ENCODE results near the gene DCUN1D3.

The DCUN1D3 gene

GRCh38 chr16:20860361-20860760 lies 39.8 kb downstream of the DCUN1D3 start:
- CTCF ChIA-PET = no interaction called here
- no peaks in the 10 kb centered on the region for H3K27me3 ChIP-seq (replicated peaks in 2 of 5; ENCODE audit: control insufficient read depth in 4 of 5, insufficient read depth in 5 of 5, low read length in 4 of 5)
- 92% methylated on average over 1 of the region's 4 CpGs for WGBS (ENCODE audit: insufficient coverage)

GRCh38 chr16:20859699-20860098 lies 40.5 kb downstream of the DCUN1D3 start:
- no peaks in the 10 kb centered on the region for H3K27me3 ChIP-seq (replicated peaks in 2 of 5; ENCODE audit: control insufficient read depth in 4 of 5, insufficient read depth in 5 of 5, low read length in 4 of 5)
- WGBS (ENCODE audit: insufficient coverage) = 92% methylated on average over 4 of the region's 4 CpGs
- no peaks in the 10 kb centered on the region for H3K9me3 ChIP-seq (ENCODE audit: control extremely low read depth in 1 of 5, control insufficient read depth in 4 of 5, insufficient read depth in 2 of 5, low read depth in 1 of 5, low read length in 4 of 5)
- H3K4me1 ChIP-seq (ENCODE audit: control extremely low read depth in 1 of 4, control insufficient read depth in 4 of 4, insufficient read depth in 4 of 4, low read length in 3 of 4) = peaks cover 0 to 3% (median 0%) of the 10 kb centered on the region in 4 experiments
- H3K4me3 ChIP-seq (ENCODE audit: control insufficient read depth in 1 of 7, extremely low read depth in 1 of 7, insufficient read depth in 4 of 7, low read depth in 2 of 7, low read length in 6 of 7) = no peak overlapping the region
- DNase-seq = no peak
- ChIA-PET CTCF (interaction anchor here (1.0 kb wide), 1 partner anchor 10 kb away, joined by 3 read pairs; no protein-coding TSS in a partner anchor), POLR2A (no interaction called here)
- no peak overlapping the region for H3K27ac ChIP-seq (ENCODE audit: insufficient read depth in 1 of 2, low read depth in 1 of 2, low read length in 2 of 2, poor library complexity in 1 of 2, severe bottlenecking in 2 of 2)
- peaks cover 13 to 60% (median 40%) of the 10 kb centered on the region in 4 experiments for H3K36me3 ChIP-seq (ENCODE audit: control insufficient read depth in 4 of 4, insufficient read depth in 4 of 4, low read length in 3 of 4)

More at GRCh38 chr16:20860361-20860760, 39.8 kb downstream of the DCUN1D3 start:
- Histone ChIP-seq H3K27ac (ENCODE audit: insufficient read depth in 1 of 2, low read depth in 1 of 2, low read length in 2 of 2, poor library complexity in 1 of 2, severe bottlenecking in 2 of 2) (no peak overlapping the region), H3K4me3 (ENCODE audit: control insufficient read depth in 1 of 7, extremely low read depth in 1 of 7, insufficient read depth in 4 of 7, low read depth in 2 of 7, low read length in 6 of 7) (no peak overlapping the region), H3K9me3 (ENCODE audit: control extremely low read depth in 1 of 5, control insufficient read depth in 4 of 5, insufficient read depth in 2 of 5, low read depth in 1 of 5, low read length in 4 of 5) (no peaks in the 10 kb centered on the region), H3K36me3 (ENCODE audit: control insufficient read depth in 4 of 4, insufficient read depth in 4 of 4, low read length in 3 of 4) (peaks cover 9 to 54% (median 36%) of the 10 kb centered on the region in 4 experiments), H3K4me1 (ENCODE audit: control extremely low read depth in 1 of 4, control insufficient read depth in 4 of 4, insufficient read depth in 4 of 4, low read length in 3 of 4) (peaks cover 0 to 6% (median 0%) of the 10 kb centered on the region in 4 experiments)
- POLR2A ChIA-PET = no interaction called here
- no peak for DNase-seq

- CTCF ChIA-PET = interaction anchor here (1.0 kb wide), 1 partner anchor 9 kb away, joined by 3 read pairs; no protein-coding TSS in a partner anchor
- no peaks in the 10 kb centered on the region for H3K9me3 ChIP-seq (ENCODE audit: control extremely low read depth in 1 of 5, control insufficient read depth in 4 of 5, insufficient read depth in 2 of 5, low read depth in 1 of 5, low read length in 4 of 5)
- no CpG with 5 or more reads among the region's 3 CpGs for WGBS (ENCODE audit: insufficient coverage)
- H3K27me3 ChIP-seq (replicated peaks in 2 of 5; ENCODE audit: control insufficient read depth in 4 of 5, insufficient read depth in 5 of 5, low read length in 4 of 5) = no peaks in the 10 kb centered on the region
- no peak for DNase-seq
- peaks cover 18 to 65% (median 43%) of the 10 kb centered on the region in 4 experiments for H3K36me3 ChIP-seq (ENCODE audit: control insufficient read depth in 4 of 4, insufficient read depth in 4 of 4, low read length in 3 of 4)
- H3K27ac ChIP-seq (ENCODE audit: insufficient read depth in 1 of 2, low read depth in 1 of 2, low read length in 2 of 2, poor library complexity in 1 of 2, severe bottlenecking in 2 of 2) = no peak overlapping the region
- H3K4me3 ChIP-seq (ENCODE audit: control insufficient read depth in 1 of 7, extremely low read depth in 1 of 7, insufficient read depth in 4 of 7, low read depth in 2 of 7, low read length in 6 of 7) = no peak overlapping the region
- H3K4me1 ChIP-seq (ENCODE audit: control extremely low read depth in 1 of 4, control insufficient read depth in 4 of 4, insufficient read depth in 4 of 4, low read length in 3 of 4) = no peaks in the 10 kb centered on the region
- POLR2A ChIA-PET = no interaction called here
Measured at GRCh38 chr16:20859229-20859628, 40.9 kb downstream of the DCUN1D3 start.

GRCh38 chr16:20857281-20857680 lies 42.9 kb downstream of the DCUN1D3 start:
- H3K27ac ChIP-seq (ENCODE audit: insufficient read depth in 1 of 2, low read depth in 1 of 2, low read length in 2 of 2, poor library complexity in 1 of 2, severe bottlenecking in 2 of 2) = no peak overlapping the region
- H3K9me3 ChIP-seq (ENCODE audit: control extremely low read depth in 1 of 5, control insufficient read depth in 4 of 5, insufficient read depth in 2 of 5, low read depth in 1 of 5, low read length in 4 of 5) = no peaks in the 10 kb centered on the region
- WGBS (ENCODE audit: insufficient coverage) = no CpG with 5 or more reads among the region's 2 CpGs
- POLR2A ChIA-PET = no interaction called here
- H3K27me3 ChIP-seq (replicated peaks in 2 of 5; ENCODE audit: control insufficient read depth in 4 of 5, insufficient read depth in 5 of 5, low read length in 4 of 5) = no peaks in the 10 kb centered on the region
- CTCF ChIA-PET = interaction anchor here (1.0 kb wide), 1 partner anchor 41 kb away, joined by 4 read pairs; no protein-coding TSS in a partner anchor
- peaks cover 23 to 73% (median 48%) of the 10 kb centered on the region in 4 experiments for H3K36me3 ChIP-seq (ENCODE audit: control insufficient read depth in 4 of 4, insufficient read depth in 4 of 4, low read length in 3 of 4)
- peaks cover 0 to 3% (median 0%) of the 10 kb centered on the region in 4 experiments for H3K4me1 ChIP-seq (ENCODE audit: control extremely low read depth in 1 of 4, control insufficient read depth in 4 of 4, insufficient read depth in 4 of 4, low read length in 3 of 4)
- H3K4me3 ChIP-seq (ENCODE audit: control insufficient read depth in 1 of 7, extremely low read depth in 1 of 7, insufficient read depth in 4 of 7, low read depth in 2 of 7, low read length in 6 of 7) = no peak overlapping the region
- DNase-seq = no peak

- Histone ChIP-seq H3K36me3 (ENCODE audit: control insufficient read depth in 4 of 4, insufficient read depth in 4 of 4, low read length in 3 of 4) (peaks cover 16 to 60% (median 32%) of the 10 kb centered on the region in 4 experiments), H3K4me1 (ENCODE audit: control extremely low read depth in 1 of 4, control insufficient read depth in 4 of 4, insufficient read depth in 4 of 4, low read length in 3 of 4) (peaks cover 5 to 21% (median 9%) of the 10 kb centered on the region in 4 experiments), H3K9me3 (ENCODE audit: control extremely low read depth in 1 of 5, control insufficient read depth in 4 of 5, insufficient read depth in 2 of 5, low read depth in 1 of 5, low read length in 4 of 5) (no peaks in the 10 kb centered on the region), H3K4me3 (ENCODE audit: control insufficient read depth in 1 of 7, extremely low read depth in 1 of 7, insufficient read depth in 4 of 7, low read depth in 2 of 7, low read length in 6 of 7) (no peak overlapping the region), H3K27me3 (replicated peaks in 2 of 5; ENCODE audit: control insufficient read depth in 4 of 5, insufficient read depth in 5 of 5, low read length in 4 of 5) (no peaks in the 10 kb centered on the region), H3K27ac (ENCODE audit: insufficient read depth in 1 of 2, low read depth in 1 of 2, low read length in 2 of 2, poor library complexity in 1 of 2, severe bottlenecking in 2 of 2) (no peak overlapping the region)
- WGBS (ENCODE audit: insufficient coverage) = 94% methylated on average over 2 of the region's 2 CpGs
- no peak for DNase-seq
- CTCF ChIA-PET = interaction anchor here (0.7 to 11.0 kb wide), 4 partner anchors 13 to 273 kb away, joined by 3 to 119 read pairs (median 6); no protein-coding TSS in a partner anchor
- POLR2A ChIA-PET = no interaction called here
Measured at GRCh38 chr16:20854963-20855362, 45.2 kb downstream of the DCUN1D3 start.

GRCh38 chr16:20853981-20854620 lies 46.1 kb downstream of the DCUN1D3 start:
- peaks cover 6 to 30% (median 13%) of the 10 kb centered on the region in 4 experiments for H3K4me1 ChIP-seq (ENCODE audit: control extremely low read depth in 1 of 4, control insufficient read depth in 4 of 4, insufficient read depth in 4 of 4, low read length in 3 of 4)
- H3K36me3 ChIP-seq (ENCODE audit: control insufficient read depth in 4 of 4, insufficient read depth in 4 of 4, low read length in 3 of 4) = peaks cover 10 to 65% (median 32%) of the 10 kb centered on the region in 4 experiments
- H3K9me3 ChIP-seq (ENCODE audit: control extremely low read depth in 1 of 5, control insufficient read depth in 4 of 5, insufficient read depth in 2 of 5, low read depth in 1 of 5, low read length in 4 of 5) = no peaks in the 10 kb centered on the region
- POLR2A ChIA-PET = no interaction called here
- no peak for DNase-seq
- H3K27ac ChIP-seq (ENCODE audit: insufficient read depth in 1 of 2, low read depth in 1 of 2, low read length in 2 of 2, poor library complexity in 1 of 2, severe bottlenecking in 2 of 2) = no peak overlapping the region
- no peaks in the 10 kb centered on the region for H3K27me3 ChIP-seq (replicated peaks in 2 of 5; ENCODE audit: control insufficient read depth in 4 of 5, insufficient read depth in 5 of 5, low read length in 4 of 5)
- no peak overlapping the region for H3K4me3 ChIP-seq (ENCODE audit: control insufficient read depth in 1 of 7, extremely low read depth in 1 of 7, insufficient read depth in 4 of 7, low read depth in 2 of 7, low read length in 6 of 7)
- CTCF ChIA-PET = interaction anchor here (0.7 to 11.0 kb wide), 6 partner anchors 13 to 274 kb away, joined by 3 to 119 read pairs (median 5); no protein-coding TSS in a partner anchor
- 95% methylated on average over 3 of the region's 3 CpGs for WGBS (ENCODE audit: insufficient coverage)

GRCh38 chr16:20853143-20853542 lies 47.0 kb downstream of the DCUN1D3 start:
- no peaks in the 10 kb centered on the region for H3K27me3 ChIP-seq (replicated peaks in 2 of 5; ENCODE audit: control insufficient read depth in 4 of 5, insufficient read depth in 5 of 5, low read length in 4 of 5)
- ChIA-PET CTCF (interaction anchor here (1.2 to 11.0 kb wide), 7 partner anchors 13 to 247 kb away, joined by 3 to 119 read pairs (median 5); no protein-coding TSS in a partner anchor), POLR2A (no interaction called here)
- no peaks in the 10 kb centered on the region for H3K9me3 ChIP-seq (ENCODE audit: control extremely low read depth in 1 of 5, control insufficient read depth in 4 of 5, insufficient read depth in 2 of 5, low read depth in 1 of 5, low read length in 4 of 5)
- DNase-seq = no peak
- H3K36me3 ChIP-seq (ENCODE audit: control insufficient read depth in 4 of 4, insufficient read depth in 4 of 4, low read length in 3 of 4) = peaks cover 10 to 70% (median 32%) of the 10 kb centered on the region in 4 experiments
- no peak overlapping the region for H3K4me3 ChIP-seq (ENCODE audit: control insufficient read depth in 1 of 7, extremely low read depth in 1 of 7, insufficient read depth in 4 of 7, low read depth in 2 of 7, low read length in 6 of 7)
- 94% methylated on average over 2 of the region's 5 CpGs for WGBS (ENCODE audit: insufficient coverage)
- H3K4me1 ChIP-seq (ENCODE audit: control extremely low read depth in 1 of 4, control insufficient read depth in 4 of 4, insufficient read depth in 4 of 4, low read length in 3 of 4) = peaks cover 6 to 38% (median 16%) of the 10 kb centered on the region in 4 experiments
- H3K27ac ChIP-seq (ENCODE audit: insufficient read depth in 1 of 2, low read depth in 1 of 2, low read length in 2 of 2, poor library complexity in 1 of 2, severe bottlenecking in 2 of 2) = no peak overlapping the region

All from common myeloid progenitor, CD34-positive (primary cell).